SK-N-SH (cell line): ENCODE measurements around the gene KRT40. TPM values are rescaled to one million over a fixed set of nuclear protein-coding genes. Genes with fewer than 3 reads are reported as not detected.

Source experiments
- CTCF ChIA-PET: fragments of 300-600, 350-600 bp; formaldehyde crosslinking; extraction: SDS; loops from one replicate; lab custom pipeline; 2021; lab: Yijun Ruan, JAX
- POLR2A ChIA-PET: fragments of 350-600 bp; sonication (Branson Sonifier 250); formaldehyde crosslinking; extraction: SDS; loops from one replicate; lab custom pipeline; 2020; ENCODE audit warnings: antibody characterized with exemption, inconsistent platforms; lab: Yijun Ruan, JAX
- DNase-seq: peaks from one replicate; pipeline ENCODE4 v3.0.0; 2012
- H2AFZ ChIP-seq: fragments of 200-600 bp; sonication (generic); 2 replicates; pipeline ENCODE4 v1.8.1; 2016; ENCODE audit warnings: antibody characterized with exemption, mild to moderate bottlenecking, low read depth
- H3F3A ChIP-seq: fragments of 200-600 bp; sonication (generic); replicated peaks from 2 replicates; pipeline ENCODE3; 2016; ENCODE audit warnings: antibody characterized with exemption, mild to moderate bottlenecking; ENCODE audit not compliant: insufficient read depth
- H3K27ac ChIP-seq, 2 experiments: fragments of 200-500 bp in 1 of 2; fragments of 200-600 bp in 1 of 2; sonication (Bioruptor generic) in 1 of 2; sonication (generic), shearing (Covaris generic) in 1 of 2; 2 replicates each; pipeline versions ENCODE4 v1.5.1 to v1.6.1; 2014 to 2016; ENCODE audit warnings: low read depth in 2 of 2, inconsistent platforms in 1 of 2, low read length in 1 of 2, mild to moderate bottlenecking in 1 of 2, mixed read lengths in 1 of 2
- H3K27me3 ChIP-seq: fragments of 200-600 bp; sonication (generic), shearing (Covaris generic); 2 replicates; pipeline ENCODE4 v1.6.1; 2016; ENCODE audit warnings: mixed run types; ENCODE audit not compliant: insufficient read depth
- H3K36me3 ChIP-seq, 2 experiments: fragments of 200-500 bp in 1 of 2; fragments of 200-600 bp in 1 of 2; sonication (Bioruptor generic) in 1 of 2; sonication (generic) in 1 of 2; replicated peaks in 1 of 2; 2 replicates each; pipeline versions ENCODE3 to v1.5.1; 2014 to 2016; ENCODE audit warnings: low read length in 1 of 2, mild to moderate bottlenecking in 1 of 2; ENCODE audit not compliant: insufficient read depth in 2 of 2, control insufficient read depth in 1 of 2
- H3K4me1 ChIP-seq, 2 experiments: fragments of 200-500 bp in 1 of 2; fragments of 200-600 bp in 1 of 2; sonication (Bioruptor generic) in 1 of 2; sonication (generic), shearing (Covaris generic) in 1 of 2; 2 replicates each; pipeline versions ENCODE4 v1.5.1 to v1.6.1; 2014 to 2016; ENCODE audit warnings: low read depth in 1 of 2, low read length in 1 of 2, mixed run types in 1 of 2; ENCODE audit not compliant: insufficient read depth in 2 of 2, control insufficient read depth in 1 of 2
- H3K4me2 ChIP-seq: fragments of 200-600 bp; sonication (generic), shearing (Covaris generic); 2 replicates; pipeline ENCODE4 v1.6.1; 2017; ENCODE audit warnings: mixed run types
- H3K4me3 ChIP-seq, 2 experiments: fragments of 200-500 bp in 1 of 2; fragments of 200-600 bp in 1 of 2; sonication (Bioruptor generic) in 1 of 2; sonication (generic), shearing (Covaris generic) in 1 of 2; 2 replicates each; pipeline versions ENCODE4 v1.5.1 to v1.8.1; 2014 to 2016; ENCODE audit warnings: low read depth in 2 of 2, inconsistent platforms in 1 of 2, low read length in 1 of 2, mild to moderate bottlenecking in 1 of 2, mixed read lengths in 1 of 2, moderate library complexity in 1 of 2
- H3K79me2 ChIP-seq: fragments of 200-600 bp; sonication (generic); 2 replicates; pipeline ENCODE4 v1.8.1; 2017; ENCODE audit warnings: mild to moderate bottlenecking; ENCODE audit not compliant: insufficient read depth
- H3K9ac ChIP-seq: fragments of 200-600 bp; sonication (generic); 2 replicates; pipeline ENCODE4 v1.6.1; 2017; ENCODE audit warnings: mixed run types
- H3K9me2 ChIP-seq: fragments of 200-600 bp; sonication (generic); 2 replicates; pipeline ENCODE4 v1.6.1; 2017; ENCODE audit warnings: mixed run types
- H3K9me3 ChIP-seq: fragments of 200-600 bp; sonication (generic); 2 replicates; pipeline ENCODE4 v1.6.1; 2017; ENCODE audit warnings: mixed run types, mild to moderate bottlenecking, moderate library complexity
- H4K20me1 ChIP-seq: fragments of 200-600 bp; sonication (generic); 2 replicates; pipeline ENCODE4 v1.6.1; 2017; ENCODE audit warnings: mild to moderate bottlenecking, mixed run types; ENCODE audit not compliant: insufficient read depth
- ELF1 ChIP-seq: IDR thresholded peaks from 2 replicates; pipeline ENCODE4 v1.4.0; 2012
- EP300 ChIP-seq, 2 experiments: IDR thresholded peaks; 2 replicates each; pipeline versions ENCODE4 v1.4.0 to v1.6.1; 2012; ENCODE audit warnings: borderline replicate concordance in 1 of 2, low read depth in 1 of 2, low read length in 1 of 2
- GATA2 ChIP-seq: sonication (generic); formaldehyde crosslinking; IDR thresholded peaks from 2 replicates; pipeline ENCODE4 v1.5.0; 2020; ENCODE audit warnings: mild to moderate bottlenecking, missing genetic modification reagents
- JUND ChIP-seq: IDR thresholded peaks from 2 replicates; pipeline ENCODE4 v1.4.0; 2012
- MXI1 ChIP-seq: IDR thresholded peaks from 2 replicates; pipeline ENCODE4 v1.6.1; 2012; ENCODE audit warnings: mild to moderate bottlenecking, low read depth, low read length, improper control_type of control experiment
- POLR2AphosphoS5 ChIP-seq: IDR thresholded peaks from 2 replicates; pipeline ENCODE4 v1.6.1; 2012; ENCODE audit warnings: low read depth, low read length
- RAD21 ChIP-seq: IDR thresholded peaks from 2 replicates; pipeline ENCODE4 v1.6.1; 2012; ENCODE audit warnings: mild to moderate bottlenecking, low read length
- RFX5 ChIP-seq: IDR thresholded peaks from 2 replicates; pipeline ENCODE4 v1.6.1; 2012; ENCODE audit warnings: mild to moderate bottlenecking, improper control_type of control experiment, low read length
- RXRA ChIP-seq: IDR thresholded peaks from 2 replicates; pipeline ENCODE4 v1.4.0; 2012; ENCODE audit warnings: low read depth, mild to moderate bottlenecking, borderline replicate concordance
- SIN3A ChIP-seq: IDR thresholded peaks from 2 replicates; pipeline ENCODE4 v1.6.1; 2012; ENCODE audit warnings: low read depth, mild to moderate bottlenecking, low read length, moderate library complexity, borderline replicate concordance
- SMC3 ChIP-seq: IDR thresholded peaks from 2 replicates; pipeline ENCODE4 v1.6.1; 2012; ENCODE audit warnings: low read depth, low read length, improper control_type of control experiment
- TAF1 ChIP-seq: IDR thresholded peaks from 2 replicates; pipeline ENCODE4 v1.6.1; 2012; ENCODE audit warnings: low read depth, mild to moderate bottlenecking, low read length, moderate library complexity, borderline replicate concordance
- USF1 ChIP-seq: IDR thresholded peaks from 2 replicates; pipeline ENCODE4 v1.4.0; 2012; ENCODE audit warnings: low read depth, borderline replicate concordance
- USF2 ChIP-seq: fragments of 150-350 bp; IDR thresholded peaks from 2 replicates; pipeline ENCODE4 v1.6.1; 2017; ENCODE audit warnings: antibody characterized with exemption, low read length, low read depth, borderline replicate concordance
- YY1 ChIP-seq: IDR thresholded peaks from 2 replicates; pipeline ENCODE4 v1.4.0; 2012; ENCODE audit warnings: low read depth, mild to moderate bottlenecking
- ZBTB33 ChIP-seq: IDR thresholded peaks from 2 replicates; pipeline ENCODE4 v1.4.0; 2012; ENCODE audit warnings: low read depth, borderline replicate concordance
- WGBS: methylation state at CpG from one replicate; pipeline ENCODE4 v1.1.6; 2017; ENCODE audit warnings: low lambda C conversion rate; 5-methylcytosine and 5-hydroxymethylcytosine counted together
- polyA plus RNA-seq, 3 experiments: library from polyadenylated mRNA; depleted of rRNA; stranded (reverse); fragments of >200 nt; gene quantifications; 2 replicates each; pipeline ENCODE4 v1.2.3, GENCODE V29; 2012
- TF ChIP-seq, protein P1 (sequence below): fragments of 150-350 bp; IDR thresholded peaks from 2 replicates; pipeline ENCODE4 v1.6.1; 2016; ENCODE audit warnings: mild to moderate bottlenecking, low read depth, low read length
- TF ChIP-seq, protein P2 (sequence below): IDR thresholded peaks from 2 replicates; pipeline ENCODE4 v1.4.0; 2012; ENCODE audit warnings: low read depth
- TF ChIP-seq, protein P3 (sequence below): IDR thresholded peaks from 2 replicates; pipeline ENCODE4; 2012

The KRT40 gene
- polyA plus RNA-seq, 1 of the 3 experiments (the other 2 are of a cell fraction), result not detected

- Histone ChIP-seq H3K9me2 (no peaks in the 10 kb centered on the region), H3K4me3 (no peak overlapping the region), H3F3A (no peaks in the 10 kb centered on the region), H4K20me1 (no peaks in the 10 kb centered on the region), H3K9me3 (no peaks in the 10 kb centered on the region), H3K9ac (no peak overlapping the region), H3K27me3 (peaks cover 83% of the 10 kb centered on the region), H2AFZ (no peak overlapping the region), H3K27ac (no peak overlapping the region)
- CTCF ChIA-PET, result no interaction called here
- 20% methylated on average over 5 of the region's 5 CpGs for WGBS
- no peak for TF ChIP-seq ZBTB33
- TF ChIP-seq, protein P1, sequence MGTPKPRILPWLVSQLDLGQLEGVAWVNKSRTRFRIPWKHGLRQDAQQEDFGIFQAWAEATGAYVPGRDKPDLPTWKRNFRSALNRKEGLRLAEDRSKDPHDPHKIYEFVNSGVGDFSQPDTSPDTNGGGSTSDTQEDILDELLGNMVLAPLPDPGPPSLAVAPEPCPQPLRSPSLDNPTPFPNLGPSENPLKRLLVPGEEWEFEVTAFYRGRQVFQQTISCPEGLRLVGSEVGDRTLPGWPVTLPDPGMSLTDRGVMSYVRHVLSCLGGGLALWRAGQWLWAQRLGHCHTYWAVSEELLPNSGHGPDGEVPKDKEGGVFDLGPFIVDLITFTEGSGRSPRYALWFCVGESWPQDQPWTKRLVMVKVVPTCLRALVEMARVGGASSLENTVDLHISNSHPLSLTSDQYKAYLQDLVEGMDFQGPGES, result no peak
- TF ChIP-seq, protein P2, sequence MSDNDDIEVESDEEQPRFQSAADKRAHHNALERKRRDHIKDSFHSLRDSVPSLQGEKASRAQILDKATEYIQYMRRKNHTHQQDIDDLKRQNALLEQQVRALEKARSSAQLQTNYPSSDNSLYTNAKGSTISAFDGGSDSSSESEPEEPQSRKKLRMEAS, result no peak
- no peak for TF ChIP-seq USF2
- TF ChIP-seq, protein P3, sequence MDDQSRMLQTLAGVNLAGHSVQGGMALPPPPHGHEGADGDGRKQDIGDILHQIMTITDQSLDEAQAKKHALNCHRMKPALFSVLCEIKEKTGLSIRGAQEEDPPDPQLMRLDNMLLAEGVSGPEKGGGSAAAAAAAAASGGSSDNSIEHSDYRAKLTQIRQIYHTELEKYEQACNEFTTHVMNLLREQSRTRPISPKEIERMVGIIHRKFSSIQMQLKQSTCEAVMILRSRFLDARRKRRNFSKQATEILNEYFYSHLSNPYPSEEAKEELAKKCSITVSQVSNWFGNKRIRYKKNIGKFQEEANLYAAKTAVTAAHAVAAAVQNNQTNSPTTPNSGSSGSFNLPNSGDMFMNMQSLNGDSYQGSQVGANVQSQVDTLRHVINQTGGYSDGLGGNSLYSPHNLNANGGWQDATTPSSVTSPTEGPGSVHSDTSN, result no peak
- no peak for TF ChIP-seq ELF1
- no peak for TF ChIP-seq SMC3
- no peak for TF ChIP-seq EP300 (IDR thresholded peaks at IDR 0.05; ENCODE audit: borderline replicate concordance in 1 of 2, low read depth in 1 of 2, low read length in 1 of 2)
- TF ChIP-seq SIN3A, result no peak
- no peak for TF ChIP-seq GATA2 (CRISPR knock-in tag)
- no peak for TF ChIP-seq USF1
- no peak for TF ChIP-seq MXI1
- TF ChIP-seq POLR2AphosphoS5, result no peak
- TF ChIP-seq RAD21, result no peak
- no peak for TF ChIP-seq RFX5
- TF ChIP-seq JUND, result no peak
- no peak for TF ChIP-seq YY1
- TF ChIP-seq TAF1, result no peak
- no peak for TF ChIP-seq RXRA
- TF ChIP-seq, all 33 proteins: peak for 0
- POLR2A ChIA-PET, result no interaction called here
- H3K4me2 ChIP-seq, result no peak overlapping the region
- no peaks in the 10 kb centered on the region for H3K36me3 ChIP-seq
- H3K79me2 ChIP-seq, result no peaks in the 10 kb centered on the region
- no peaks in the 10 kb centered on the region for H3K4me1 ChIP-seq
- no peak for DNase-seq
Measured at GRCh38 chr17:40936976-40937375, 47.1 kb downstream of the KRT40 start.
